GM21717 (cell line): ENCODE results near the gene BSN.
"Not testable (repeated sequence)": the region's sequence is repeated elsewhere in the genome, so short reads cannot be mapped to it uniquely, and the experiment has no call there.

Source experiments
- ATAC-seq: cut with Tn5 transposase; IDR thresholded peaks from one replicate; pipeline ENCODE4 v1.9.1; 2021; ENCODE audit warnings: mild to moderate bottlenecking, moderate library complexity; ENCODE audit not compliant: unreplicated experiment

Gene BSN

DNA sequence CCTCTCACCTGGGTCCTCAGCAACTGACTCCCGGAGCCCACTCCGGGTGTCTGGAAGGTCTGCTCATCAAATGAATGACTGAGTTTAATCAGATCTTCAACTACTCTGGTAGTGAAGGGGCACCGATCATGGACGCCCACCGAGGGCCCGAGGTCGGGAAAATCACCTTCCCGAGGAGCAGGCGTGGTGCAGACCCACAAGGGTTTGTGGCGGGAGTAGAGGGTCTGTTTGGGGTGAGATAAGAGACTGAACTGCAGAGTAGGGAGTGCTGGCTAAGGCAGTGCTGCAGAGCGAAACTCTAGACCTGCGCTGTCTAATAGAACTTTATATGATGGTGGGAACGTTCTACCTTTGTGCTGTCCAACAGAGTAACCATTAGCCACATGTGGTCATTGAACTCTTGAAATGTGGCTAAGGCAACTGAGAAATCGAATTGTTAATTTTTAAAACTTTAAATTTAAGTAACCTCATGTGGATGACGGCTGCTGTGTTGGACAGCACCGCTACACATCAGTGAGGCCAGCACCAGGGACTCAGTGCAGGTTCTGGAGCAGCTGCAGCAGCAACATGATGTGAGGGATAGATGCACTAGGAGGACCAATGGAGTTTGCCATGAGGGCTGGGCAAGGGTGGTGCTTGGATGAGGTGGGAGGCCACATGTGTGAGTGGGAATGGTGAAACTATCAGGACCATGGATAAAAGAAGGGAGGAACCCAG is 135.8 kb downstream of the BSN start:
- not testable (repeated sequence) for ATAC-seq

- not testable (repeated sequence) for ATAC-seq
Observed at GRCh38 chr3:49690856-49691255, 136.6 kb downstream of the BSN start.

GRCh38 chr3:49691481-49691880 is 137.2 kb downstream of the BSN start:
- not testable (repeated sequence) for ATAC-seq

DNA sequence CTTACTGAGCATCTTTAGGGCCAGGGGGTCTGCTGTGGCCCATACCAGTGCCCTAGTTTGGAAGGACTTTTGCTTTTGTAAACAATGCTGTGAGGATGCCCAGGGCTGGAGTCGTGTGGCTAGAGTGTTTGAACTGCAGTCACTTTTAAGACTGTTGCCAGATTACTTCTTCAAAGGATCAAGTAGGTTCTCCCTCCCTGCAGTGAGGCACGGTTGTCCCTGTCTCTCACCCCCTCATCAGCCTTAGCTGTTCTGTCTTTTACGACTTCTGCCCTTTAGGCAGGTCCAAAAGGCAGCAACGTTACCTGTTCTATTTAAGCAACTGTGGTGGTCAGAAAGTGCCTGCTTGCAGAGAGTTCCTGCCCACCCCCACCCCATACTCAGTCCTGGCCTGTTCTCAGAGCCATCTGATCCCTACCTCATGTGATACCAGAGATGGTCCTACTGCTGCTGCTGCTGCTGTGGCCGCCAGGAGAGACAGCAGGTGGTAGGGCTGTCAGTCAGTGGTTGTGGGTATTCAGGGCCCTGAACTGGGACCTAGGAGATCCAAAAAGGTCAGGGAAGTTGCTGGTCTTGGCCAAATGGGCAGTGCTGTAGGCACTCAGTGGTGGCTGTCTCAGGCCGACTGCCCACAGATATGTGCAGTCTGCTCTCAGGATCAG is 140.3 kb downstream of the BSN start:
- ATAC-seq = not testable (repeated sequence)

- not testable (repeated sequence) for ATAC-seq
Observed at GRCh38 chr3:49695350-49696015, 141.2 kb downstream of the BSN start.

DNA sequence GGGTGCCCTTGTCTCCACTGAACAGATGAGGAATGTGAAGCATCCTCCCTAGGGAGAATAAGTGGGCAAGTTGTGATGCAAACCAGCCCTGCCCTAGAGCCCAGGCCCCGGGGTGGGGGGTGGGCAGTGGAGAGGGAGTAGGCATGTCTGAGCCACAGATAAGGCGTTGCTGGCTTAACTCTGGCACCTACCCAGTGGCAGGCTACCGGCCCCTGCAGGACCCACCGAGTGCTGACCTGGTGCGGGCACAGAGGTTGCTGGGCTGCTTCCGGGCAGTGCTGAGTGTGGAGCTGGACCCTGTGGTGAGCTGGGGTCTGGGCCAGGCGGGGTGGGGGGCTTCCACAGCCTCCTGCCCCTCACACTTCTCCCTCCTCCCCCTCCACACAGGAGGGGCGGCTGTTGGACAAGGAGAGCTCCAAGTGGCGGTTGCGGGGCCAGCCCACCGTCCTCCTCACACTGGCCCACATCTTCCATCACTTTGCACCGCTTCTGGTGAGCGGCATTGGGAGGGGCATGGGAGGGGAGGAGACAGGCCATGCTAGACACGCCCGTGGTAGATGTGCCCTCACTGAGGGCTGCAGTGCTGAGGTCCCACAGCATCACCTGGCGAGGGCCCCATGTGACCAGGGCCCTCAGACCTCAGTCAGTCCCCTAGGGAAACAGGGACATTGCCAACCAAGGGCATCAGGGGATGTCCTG is 145.2 kb downstream of the BSN start:
- no peak for ATAC-seq

DNA sequence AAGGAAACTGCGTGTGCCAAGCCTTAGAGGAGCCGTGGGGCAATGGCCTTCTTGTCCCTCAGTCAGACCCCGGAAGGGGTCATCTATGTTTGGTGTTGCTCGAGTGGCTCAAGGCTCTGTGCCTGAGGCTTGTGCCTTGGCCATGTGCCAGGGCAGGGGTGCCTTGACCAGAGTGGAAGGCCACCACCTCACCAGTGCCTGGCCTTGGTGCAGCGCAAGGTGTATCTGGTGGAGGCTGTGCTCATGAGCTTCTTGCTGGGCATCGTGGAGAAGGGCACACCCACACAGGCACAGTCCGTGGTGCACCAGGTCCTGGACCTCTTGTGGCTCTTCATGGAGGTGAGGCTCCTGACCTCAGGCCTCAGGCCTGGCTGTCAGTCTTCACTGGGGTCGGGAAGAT is 145.7 kb downstream of the BSN start:
- ATAC-seq = no peak

- no peak for ATAC-seq
Observed at GRCh38 chr3:49700453-49701128, 146.3 kb downstream of the BSN start.

DNA sequence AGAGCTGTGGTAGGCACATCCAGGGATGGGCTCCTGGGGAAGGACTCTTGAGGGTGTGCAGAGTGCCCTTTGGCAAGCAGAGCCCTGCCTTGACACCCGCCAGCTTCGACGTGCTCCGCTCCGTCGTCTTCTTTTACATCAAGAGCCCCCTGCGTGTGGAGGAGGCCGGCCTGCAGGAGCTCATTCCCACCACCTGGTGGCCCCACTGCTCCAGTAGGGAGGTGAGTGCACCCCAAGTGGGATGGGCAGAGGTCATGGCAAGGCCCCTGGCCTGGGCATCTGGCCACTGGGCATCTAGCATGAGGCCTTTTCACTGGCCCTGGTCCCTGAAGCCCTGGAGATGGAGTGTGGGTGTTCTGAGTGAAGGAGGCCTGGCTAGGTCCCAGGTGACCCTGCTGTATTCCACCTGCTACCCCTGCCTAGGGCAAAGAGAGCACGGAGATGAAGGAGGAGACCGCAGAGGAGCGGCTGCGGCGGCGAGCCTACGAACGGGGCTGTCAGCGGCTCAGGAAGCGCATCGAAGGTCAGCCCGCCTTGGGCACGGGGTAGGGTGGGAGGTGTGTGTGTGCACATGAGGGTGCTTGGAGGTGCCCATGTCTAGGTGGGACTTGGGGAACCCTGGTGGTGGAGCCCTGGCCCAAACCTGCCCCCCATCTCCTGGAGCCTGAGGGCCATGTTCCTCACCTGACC is 147.3 kb downstream of the BSN start:
- ATAC-seq = no peak

- no peak for ATAC-seq
Observed at GRCh38 chr3:49702672-49703071, 148.4 kb downstream of the BSN start.

- ATAC-seq = no peak
Observed at GRCh38 chr3:49703443-49703927, 149.2 kb downstream of the BSN start.

DNA sequence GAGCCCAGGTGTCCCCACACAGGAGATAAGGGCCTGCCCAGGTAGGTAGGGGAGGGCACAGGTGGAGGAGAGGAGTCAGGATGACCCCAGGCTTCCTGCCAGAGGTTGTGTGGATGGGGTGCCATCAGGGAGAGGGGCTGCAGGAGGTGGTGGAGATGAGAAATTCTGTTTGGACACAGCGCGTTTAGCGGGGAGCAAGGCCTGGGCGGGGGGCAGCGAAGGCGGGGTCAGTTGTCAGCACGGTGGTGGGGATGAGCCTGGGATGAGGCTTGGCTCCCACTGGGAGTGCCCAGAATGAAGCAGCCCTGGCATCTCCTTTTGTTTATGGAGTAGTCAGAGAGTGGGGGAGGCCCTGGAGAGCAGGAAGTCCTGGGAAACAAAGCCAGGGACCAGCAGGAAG is 149.7 kb downstream of the BSN start:
- ATAC-seq = no peak

DNA sequence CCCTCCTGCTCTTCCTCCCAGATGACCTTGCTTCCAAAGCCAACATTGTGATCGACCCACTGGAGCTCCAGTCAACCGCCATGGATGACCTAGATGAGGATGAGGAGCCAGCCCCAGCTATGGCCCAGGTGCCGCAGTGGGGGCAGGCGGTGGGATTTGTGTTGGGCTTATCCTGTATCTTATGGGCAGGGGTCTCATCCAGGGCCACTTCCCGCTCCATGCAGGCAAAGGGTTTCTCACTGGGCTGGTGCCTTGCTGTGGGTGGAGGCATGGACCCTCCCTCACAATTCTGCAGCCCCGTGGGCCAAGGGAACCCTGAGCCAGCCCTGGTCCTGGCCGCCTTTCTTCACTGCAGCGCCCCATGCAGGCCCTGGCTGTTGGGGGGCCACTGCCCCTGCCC is 150.4 kb downstream of the BSN start:
- ATAC-seq = no peak

DNA sequence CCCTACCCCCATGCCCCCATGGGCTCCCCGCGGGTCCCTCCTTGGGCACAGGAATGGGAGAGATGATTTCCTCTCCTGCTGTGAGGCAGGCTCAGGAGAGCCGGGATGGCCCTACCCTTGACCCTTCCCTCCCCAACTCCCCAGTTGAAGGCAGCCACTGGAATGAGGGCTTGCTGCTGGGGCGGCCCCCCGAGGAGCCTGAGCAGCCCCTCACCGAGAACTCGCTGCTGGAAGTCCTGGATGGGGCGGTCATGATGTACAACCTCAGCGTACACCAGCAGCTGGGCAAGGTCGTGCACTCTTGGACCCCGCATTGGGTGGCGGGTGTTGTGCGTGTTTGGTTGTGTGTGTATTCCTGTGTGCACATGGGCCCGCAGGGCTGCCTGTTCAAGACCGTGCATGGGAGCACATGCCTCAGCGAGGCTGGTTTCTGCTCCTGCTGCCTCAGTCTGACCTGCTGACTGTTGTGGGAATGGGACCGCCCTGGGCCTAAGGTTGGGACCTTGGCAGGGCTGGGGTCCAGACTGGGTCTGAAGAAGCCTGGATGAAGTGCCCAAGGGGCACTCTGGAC is 151.2 kb downstream of the BSN start:
- ATAC-seq = no peak

DNA sequence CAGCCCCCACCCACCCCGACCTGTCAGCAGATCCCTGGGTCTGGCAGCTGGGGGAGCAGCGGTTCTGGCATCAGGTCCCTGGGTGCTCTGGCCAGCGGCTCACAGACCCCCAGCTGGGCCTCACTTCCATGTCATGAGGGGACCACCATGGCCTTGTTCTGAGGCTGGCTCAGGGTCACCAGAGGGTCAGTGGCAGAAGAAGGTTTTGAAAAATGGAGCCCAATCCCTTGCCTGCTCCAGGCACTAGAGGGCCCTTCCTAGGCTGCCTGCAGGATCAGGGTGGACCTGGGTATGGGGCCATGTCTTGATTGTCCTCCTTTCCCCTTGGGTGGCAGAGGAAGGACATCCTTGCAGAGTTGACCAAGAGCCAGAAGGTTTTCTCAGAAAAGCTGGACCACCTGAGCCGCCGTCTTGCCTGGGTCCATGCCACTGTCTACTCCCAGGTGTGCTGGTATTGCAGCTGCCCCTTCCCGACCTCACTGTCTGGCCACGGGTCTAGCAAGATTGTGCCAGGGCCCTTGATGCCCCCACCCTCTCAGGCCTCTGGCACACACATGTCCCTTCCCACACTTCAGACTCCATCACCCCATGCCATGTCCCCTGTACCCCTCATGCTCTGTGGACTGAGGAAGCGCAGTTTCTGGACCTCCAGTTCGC is 152.3 kb downstream of the BSN start:
- no peak for ATAC-seq

DNA sequence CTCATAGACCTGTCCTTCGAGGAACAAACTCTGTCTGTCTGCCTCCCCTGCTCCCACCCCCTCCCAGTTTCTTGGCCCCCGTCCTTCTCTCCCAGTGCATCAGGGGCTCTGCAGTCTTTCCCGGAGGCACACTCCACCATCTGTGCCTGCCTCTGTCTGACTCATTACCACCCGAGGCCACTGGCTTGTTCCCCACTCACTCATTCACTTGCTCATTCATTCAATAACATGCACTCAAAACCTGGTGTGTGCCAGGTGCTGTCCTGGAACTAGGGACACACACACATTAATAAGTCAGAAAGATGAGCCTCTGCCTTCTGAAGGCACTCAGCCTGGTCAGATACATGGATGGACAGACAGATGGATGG is 152.8 kb downstream of the BSN start:
- no peak for ATAC-seq

DNA sequence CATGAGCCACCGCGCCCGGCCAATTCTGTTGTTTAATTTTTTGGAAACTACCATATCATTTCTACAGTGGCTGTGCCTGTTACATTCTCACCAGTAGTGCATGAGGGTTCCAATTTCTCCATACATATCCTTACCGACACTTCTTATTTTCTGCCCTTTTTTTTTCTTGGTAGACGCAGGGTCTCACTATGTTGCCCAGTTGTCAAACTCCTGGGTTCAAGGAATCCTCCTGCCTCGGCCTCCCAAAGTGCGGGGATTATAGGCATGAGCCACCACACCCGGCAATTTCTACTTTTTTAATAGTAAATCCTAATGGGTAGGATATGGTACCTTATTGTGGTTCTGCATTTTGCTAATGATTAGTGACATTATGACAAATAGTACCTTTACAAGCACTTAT is 155.6 kb downstream of the BSN start:
- ATAC-seq = no peak

- no peak for ATAC-seq
Observed at GRCh38 chr3:49711489-49711888, 157.2 kb downstream of the BSN start.

GRCh38 chr3:49712166-49712565 is 157.9 kb downstream of the BSN start:
- ATAC-seq = no peak
